Common myeloid progenitor, CD34-positive (primary cell): ENCODE data around the gene RPL23.
A peak's percentile ranks its signal among the peaks of the same experiment; 100 is the strongest.

Source experiments
- CTCF ChIA-PET: fragments of 350-600 bp; sonication (Branson Sonifier 250); formaldehyde crosslinking; loops from one replicate; lab custom pipeline; 2021; ENCODE audit warnings: antibody characterized with exemption; lab: Charles Lee
- POLR2A ChIA-PET: fragments of 350-600 bp; sonication (Branson Sonifier 250); formaldehyde crosslinking; loops from one replicate; lab custom pipeline; 2021; ENCODE audit warnings: antibody characterized with exemption; lab: Charles Lee
- DNase-seq, 3 donors: peaks; one replicate each; pipeline versions ENCODE4 v3.0.0 to v3.0.0-alpha.2; 2013
- H3K27ac ChIP-seq, 2 experiments: 1 replicate in 1 of 2; 2 replicates in 1 of 2; pipeline ENCODE4 v1.7.0; 2013; ENCODE audit warnings: inconsistent platforms in 2 of 2, low read length in 2 of 2, mild to moderate bottlenecking in 2 of 2, low read depth in 1 of 2, moderate library complexity in 1 of 2; ENCODE audit not compliant: severe bottlenecking in 2 of 2, insufficient read depth in 1 of 2, poor library complexity in 1 of 2
- H3K27me3 ChIP-seq, 5 experiments: replicated peaks in 2 of 5; 1 replicate in 3 of 5; 2 replicates in 2 of 5; pipeline versions ENCODE4 v1.6.1 to v1.7.0; 2013; ENCODE audit warnings: low read length in 4 of 5, mild to moderate bottlenecking in 2 of 5, moderate library complexity in 2 of 5, inconsistent platforms in 1 of 5; ENCODE audit not compliant: insufficient read depth in 5 of 5, control insufficient read depth in 4 of 5
- H3K36me3 ChIP-seq, 4 experiments: 1 replicate in 2 of 4; 2 replicates in 2 of 4; pipeline versions ENCODE4 v1.6.1 to v1.7.0; 2013; ENCODE audit warnings: low read length in 3 of 4, control low read depth in 1 of 4, mild to moderate bottlenecking in 1 of 4; ENCODE audit not compliant: control insufficient read depth in 4 of 4, insufficient read depth in 4 of 4
- H3K4me1 ChIP-seq, 4 experiments: 1 replicate in 3 of 4; 2 replicates in 1 of 4; pipeline versions ENCODE4 v1.6.1 to v1.7.1; 2013; ENCODE audit warnings: low read length in 3 of 4, mild to moderate bottlenecking in 3 of 4, control low read depth in 1 of 4, inconsistent platforms in 1 of 4, moderate library complexity in 1 of 4; ENCODE audit not compliant: control insufficient read depth in 4 of 4, insufficient read depth in 4 of 4; ENCODE audit errors: control extremely low read depth in 1 of 4
- H3K4me3 ChIP-seq, 7 experiments: 1 replicate in 4 of 7; 2 replicates in 3 of 7; pipeline versions ENCODE4 v1.5.1 to v1.7.0; 2013; ENCODE audit warnings: mild to moderate bottlenecking in 7 of 7, low read length in 6 of 7, moderate library complexity in 6 of 7, inconsistent platforms in 2 of 7, low read depth in 2 of 7, control low read depth in 1 of 7; ENCODE audit not compliant: insufficient read depth in 4 of 7, control insufficient read depth in 1 of 7; ENCODE audit errors: extremely low read depth in 1 of 7
- H3K9me3 ChIP-seq, 5 experiments: 1 replicate in 4 of 5; 2 replicates in 1 of 5; pipeline versions ENCODE4 v1.6.1 to v1.7.1; 2013; ENCODE audit warnings: low read length in 4 of 5, mild to moderate bottlenecking in 2 of 5, inconsistent platforms in 1 of 5, low read depth in 1 of 5, moderate library complexity in 1 of 5; ENCODE audit not compliant: control insufficient read depth in 4 of 5, insufficient read depth in 2 of 5; ENCODE audit errors: control extremely low read depth in 1 of 5
- WGBS: methylation state at CpG from one replicate; pipeline ENCODE4 v1.1.5; 2013; ENCODE audit not compliant: insufficient coverage; 5-methylcytosine and 5-hydroxymethylcytosine counted together

RPL23 gene

GRCh38 chr17:38897671-38898290 lies 44.3 kb upstream of the RPL23 start:
- ChIA-PET POLR2A (interaction anchor here (1.0 to 2.4 kb wide), 2 partner anchors 9 to 28 kb away, joined by 3 to 12 read pairs; partner anchors contain the start of gene LASP1), CTCF (interaction anchor here (0.7 to 2.0 kb wide), 10 partner anchors 9 to 28 kb away, joined by 3 to 9 read pairs (median 4); partner anchors contain the start of gene LASP1)
- 91% methylated on average over 9 of the region's 12 CpGs for WGBS
- Histone ChIP-seq H3K36me3 (peaks cover 2 to 38% (median 21%) of the 10 kb centered on the region in 4 experiments), H3K27ac (peak overlapping the region; percentile 54 to 76), H3K4me1 (peaks cover 13 to 80% (median 58%) of the 10 kb centered on the region in 4 experiments), H3K9me3 (no peaks in the 10 kb centered on the region), H3K27me3 (no peaks in the 10 kb centered on the region), H3K4me3 (peak overlapping the region in 4 of 7 experiments; percentile 1 to 45 (median 26))
- DNase-seq = no peak

GRCh38 chr17:38897176-38897575 lies 43.7 kb upstream of the RPL23 start:
- peaks cover 13 to 86% (median 63%) of the 10 kb centered on the region in 4 experiments for H3K4me1 ChIP-seq

DNA sequence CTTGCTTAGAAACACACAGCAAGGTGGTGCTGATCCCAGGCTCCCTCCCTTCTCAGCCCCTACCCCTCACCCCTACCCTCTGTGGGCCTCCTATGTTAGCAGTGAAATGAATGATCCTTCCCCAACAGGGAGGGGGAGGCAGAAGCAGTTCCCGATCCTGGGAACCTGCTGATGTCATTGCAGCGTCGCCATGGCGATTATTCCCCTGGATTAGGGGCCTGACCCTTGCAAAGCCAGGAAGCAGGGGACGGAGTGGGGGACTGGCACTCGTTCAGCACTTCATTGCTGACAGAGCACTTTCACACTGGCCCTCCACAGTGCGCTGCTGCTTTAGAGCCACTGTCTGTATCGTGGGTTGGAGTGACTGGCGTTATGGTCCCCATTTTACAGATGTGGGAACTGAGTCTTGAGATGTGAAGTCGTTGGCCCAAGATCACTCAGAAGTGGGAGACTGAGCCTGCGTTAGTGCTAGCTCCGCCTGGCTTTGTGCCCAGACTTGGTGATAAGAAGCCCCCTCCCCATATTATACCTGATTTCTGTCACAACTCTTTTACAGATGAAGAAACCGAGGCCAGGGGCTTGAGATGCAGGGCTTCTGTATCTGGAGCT lies 42.9 kb upstream of the RPL23 start:
- no peak overlapping the region for H3K27ac ChIP-seq
- H3K9me3 ChIP-seq = no peaks in the 10 kb centered on the region
- no peaks in the 10 kb centered on the region for H3K27me3 ChIP-seq
- ChIA-PET CTCF (interaction anchor here (2.0 kb wide), 1 partner anchor 10 kb away, joined by 9 read pairs; no protein-coding TSS in a partner anchor), POLR2A (no interaction called here)
- peaks cover 5 to 50% (median 30%) of the 10 kb centered on the region in 4 experiments for H3K36me3 ChIP-seq
- no peak overlapping the region for H3K4me3 ChIP-seq
- peaks cover 13 to 91% (median 64%) of the 10 kb centered on the region in 4 experiments for H3K4me1 ChIP-seq
- WGBS = 91% methylated on average over 11 of the region's 13 CpGs
- DNase-seq = no peak

More at GRCh38 chr17:38897176-38897575, 43.7 kb upstream of the RPL23 start:
- ChIA-PET POLR2A (interaction anchor here (2.4 kb wide), 1 partner anchor 28 kb away, joined by 12 read pairs; the partner anchor contains the start of gene LASP1), CTCF (interaction anchor here (0.7 to 2.0 kb wide), 7 partner anchors 10 to 28 kb away, joined by 3 to 9 read pairs (median 4); partner anchors contain the start of gene LASP1)
- Histone ChIP-seq H3K9me3 (no peaks in the 10 kb centered on the region), H3K27me3 (no peaks in the 10 kb centered on the region), H3K27ac (peak overlapping the region in 1 of 2 experiments; percentile 76), H3K36me3 (peaks cover 2 to 43% (median 25%) of the 10 kb centered on the region in 4 experiments), H3K4me3 (no peak overlapping the region)
- DNase-seq = no peak
- 99% methylated on average over 6 of the region's 6 CpGs for WGBS

- no peaks in the 10 kb centered on the region for H3K27me3 ChIP-seq
- ChIA-PET CTCF (interaction anchor here (0.6 to 3.9 kb wide), 6 partner anchors 8 to 36 kb away, joined by 3 to 15 read pairs (median 6); no protein-coding TSS in a partner anchor), POLR2A (interaction anchor here (0.6 kb wide), 1 partner anchor 1409 kb away, joined by 4 read pairs; no protein-coding TSS in a partner anchor)
- no peak overlapping the region for H3K27ac ChIP-seq
- WGBS = 97% methylated on average over 7 of the region's 7 CpGs
- peaks cover 7 to 57% (median 36%) of the 10 kb centered on the region in 4 experiments for H3K36me3 ChIP-seq
- no peaks in the 10 kb centered on the region for H3K9me3 ChIP-seq
- no peak for DNase-seq
- H3K4me1 ChIP-seq = peaks cover 6 to 83% (median 49%) of the 10 kb centered on the region in 4 experiments
- H3K4me3 ChIP-seq = no peak overlapping the region
These were observed 40.8 kb upstream of the RPL23 start for GRCh38 chr17:38894276-38894675.

- H3K4me1 ChIP-seq = peaks cover 6 to 76% (median 42%) of the 10 kb centered on the region in 4 experiments
- peak in 2 of 3 donors; percentile 35 to 41 for DNase-seq
- CTCF ChIA-PET = interaction anchor here (0.9 to 3.9 kb wide), 6 partner anchors 9 to 32 kb away, joined by 3 to 15 read pairs (median 6); partner anchors contain the start of gene LASP1NB
- H3K27me3 ChIP-seq = no peaks in the 10 kb centered on the region
- H3K9me3 ChIP-seq = no peaks in the 10 kb centered on the region
- H3K27ac ChIP-seq = peak overlapping the region in 1 of 2 experiments; percentile 36
- peak overlapping the region in 1 of 7 experiments; percentile 27 for H3K4me3 ChIP-seq
- POLR2A ChIA-PET = interaction anchor here (0.6 to 1.3 kb wide), 2 partner anchors 24 to 1408 kb away, joined by 4 read pairs; partner anchors contain the start of gene LASP1
- 0% methylated on average over 5 of the region's 6 CpGs for WGBS
- H3K36me3 ChIP-seq = peaks cover 10 to 60% (median 38%) of the 10 kb centered on the region in 4 experiments
These were observed 40.1 kb upstream of the RPL23 start for GRCh38 chr17:38893607-38894006.

GRCh38 chr17:38893113-38893512 lies 39.6 kb upstream of the RPL23 start:
- no peaks in the 10 kb centered on the region for H3K9me3 ChIP-seq
- DNase-seq = peak in 2 of 3 donors; percentile 24 to 34
- H3K36me3 ChIP-seq = peaks cover 11 to 62% (median 38%) of the 10 kb centered on the region in 4 experiments
- ChIA-PET POLR2A (interaction anchor here (1.3 kb wide), 1 partner anchor 24 kb away, joined by 4 read pairs; the partner anchor contains the start of gene LASP1), CTCF (interaction anchor here (0.9 to 3.9 kb wide), 5 partner anchors 9 to 32 kb away, joined by 3 to 15 read pairs (median 8); partner anchors contain the start of gene LASP1NB)
- 88% methylated on average over 5 of the region's 5 CpGs for WGBS
- H3K27me3 ChIP-seq = no peaks in the 10 kb centered on the region
- no peak overlapping the region for H3K4me3 ChIP-seq
- H3K27ac ChIP-seq = no peak overlapping the region
- peaks cover 6 to 72% (median 37%) of the 10 kb centered on the region in 4 experiments for H3K4me1 ChIP-seq
